Measurements from ENCODE around the gene AP1S2. TPM values are rescaled to one million over a fixed set of nuclear protein-coding genes. Genes with fewer than 3 reads are reported as not detected.

The AP1S2 gene
- total and polyA plus RNA-seq, 9 of the 15 experiments (the other 6 are each of a cell fraction or from before 2014, with no cell fraction given), result 11.1 to 64.2 (median 25.8) TPM

DNA sequence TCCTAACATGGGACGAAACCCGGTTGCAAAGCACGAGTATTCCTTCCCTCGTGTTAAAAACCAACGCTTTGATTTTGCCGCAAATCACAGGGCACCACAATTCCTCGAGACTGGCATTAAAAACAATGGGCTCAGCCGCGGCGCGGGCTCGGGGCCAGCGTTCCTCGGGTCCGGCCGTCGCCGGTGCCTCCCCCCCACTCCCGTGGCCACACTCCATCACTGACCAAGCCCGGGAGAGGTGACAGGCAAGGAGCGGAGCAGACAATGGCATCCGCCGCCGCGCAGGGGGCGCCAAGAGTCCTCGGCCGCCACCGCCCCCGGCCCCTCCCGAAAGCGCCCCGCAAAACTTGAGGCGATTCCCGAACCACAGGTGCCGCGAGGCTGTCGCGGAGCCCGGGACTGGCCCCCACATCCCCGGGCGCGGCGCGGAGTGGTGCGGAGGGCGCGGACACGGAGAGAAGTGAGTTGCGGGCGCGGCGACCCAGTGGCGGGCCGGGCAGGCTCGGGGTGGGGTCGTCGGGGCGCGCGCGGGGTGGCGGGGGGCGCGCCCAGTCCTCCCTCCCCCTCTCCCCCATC is 445 bp downstream of the AP1S2 start (continued):
- TF ChIP-seq, protein P1, sequence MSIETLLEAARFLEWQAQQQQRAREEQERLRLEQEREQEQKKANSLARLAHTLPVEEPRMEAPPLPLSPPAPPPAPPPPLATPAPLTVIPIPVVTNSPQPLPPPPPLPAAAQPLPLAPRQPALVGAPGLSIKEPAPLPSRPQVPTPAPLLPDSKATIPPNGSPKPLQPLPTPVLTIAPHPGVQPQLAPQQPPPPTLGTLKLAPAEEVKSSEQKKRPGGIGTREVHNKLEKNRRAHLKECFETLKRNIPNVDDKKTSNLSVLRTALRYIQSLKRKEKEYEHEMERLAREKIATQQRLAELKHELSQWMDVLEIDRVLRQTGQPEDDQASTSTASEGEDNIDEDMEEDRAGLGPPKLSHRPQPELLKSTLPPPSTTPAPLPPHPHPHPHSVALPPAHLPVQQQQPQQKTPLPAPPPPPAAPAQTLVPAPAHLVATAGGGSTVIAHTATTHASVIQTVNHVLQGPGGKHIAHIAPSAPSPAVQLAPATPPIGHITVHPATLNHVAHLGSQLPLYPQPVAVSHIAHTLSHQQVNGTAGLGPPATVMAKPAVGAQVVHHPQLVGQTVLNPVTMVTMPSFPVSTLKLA (conservative IDR thresholded peaks at IDR 0.05), result no peak
- TF ChIP-seq TEAD4 (IDR thresholded peaks at IDR 0.05; ENCODE audit: low read length) (no peak), TEAD4 (CRISPR knock-in tag; IDR thresholded peaks at IDR 0.05; ENCODE audit: borderline replicate concordance) (no peak), HNRNPLL (IDR thresholded peaks at IDR 0.05; ENCODE audit: low read depth, low read length, poor library complexity, severe bottlenecking) (no peak), TAL1 (IDR thresholded peaks at IDR 0.05) (no peak), MCM7 (IDR thresholded peaks at IDR 0.05) (no peak), MTF1 (CRISPR knock-in tag; IDR thresholded peaks at IDR 0.05; ENCODE audit: borderline replicate concordance) (no peak), MYC (IDR thresholded peaks at IDR 0.05; ENCODE audit: low read depth, low read length) (no peak), MYC (CRISPR knock-in tag; IDR thresholded peaks at IDR 0.05; ENCODE audit: borderline replicate concordance, low read depth) (no peak), SMAD1 (IDR thresholded peaks at IDR 0.05; ENCODE audit: low read depth, low read length, partially characterized antibody) (no peak), HCFC1 (IDR thresholded peaks at IDR 0.05; ENCODE audit: low read depth, low read length) (0 out of 2 replicates have a peak, but pooled peaks have one; percentile 11), ILF3 (IDR thresholded peaks at IDR 0.05; ENCODE audit: borderline replicate concordance) (no peak), HNRNPK (IDR thresholded peaks at IDR 0.05; ENCODE audit: low read depth, low read length, poor library complexity, severe bottlenecking) (no peak), PTBP1 (IDR thresholded peaks at IDR 0.05; ENCODE audit: low read depth, low read length) (no peak), ARID1B (IDR thresholded peaks at IDR 0.05) (0 out of 2 replicates have a peak, but pooled peaks have one; percentile 8), SRSF9 (IDR thresholded peaks at IDR 0.05; ENCODE audit: borderline replicate concordance, low read depth, low read length) (no peak), C11orf30 (IDR thresholded peaks at IDR 0.05; ENCODE audit: low read depth) (no peak), POLR3A (IDR thresholded peaks at IDR 0.05; ENCODE audit: borderline replicate concordance, extremely low read depth, insufficient read depth, insufficient read length) (no peak), MAZ (CRISPR knock-in tag; conservative IDR thresholded peaks at IDR 0.05 in 1 of 2, IDR thresholded peaks at IDR 0.05 in 1 of 2) (peak; percentile 42 to 61)
- TF ChIP-seq, protein P2, sequence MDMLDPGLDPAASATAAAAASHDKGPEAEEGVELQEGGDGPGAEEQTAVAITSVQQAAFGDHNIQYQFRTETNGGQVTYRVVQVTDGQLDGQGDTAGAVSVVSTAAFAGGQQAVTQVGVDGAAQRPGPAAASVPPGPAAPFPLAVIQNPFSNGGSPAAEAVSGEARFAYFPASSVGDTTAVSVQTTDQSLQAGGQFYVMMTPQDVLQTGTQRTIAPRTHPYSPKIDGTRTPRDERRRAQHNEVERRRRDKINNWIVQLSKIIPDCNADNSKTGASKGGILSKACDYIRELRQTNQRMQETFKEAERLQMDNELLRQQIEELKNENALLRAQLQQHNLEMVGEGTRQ (CRISPR knock-in tag; IDR thresholded peaks at IDR 0.05), result no peak
- TF ChIP-seq, protein P3, sequence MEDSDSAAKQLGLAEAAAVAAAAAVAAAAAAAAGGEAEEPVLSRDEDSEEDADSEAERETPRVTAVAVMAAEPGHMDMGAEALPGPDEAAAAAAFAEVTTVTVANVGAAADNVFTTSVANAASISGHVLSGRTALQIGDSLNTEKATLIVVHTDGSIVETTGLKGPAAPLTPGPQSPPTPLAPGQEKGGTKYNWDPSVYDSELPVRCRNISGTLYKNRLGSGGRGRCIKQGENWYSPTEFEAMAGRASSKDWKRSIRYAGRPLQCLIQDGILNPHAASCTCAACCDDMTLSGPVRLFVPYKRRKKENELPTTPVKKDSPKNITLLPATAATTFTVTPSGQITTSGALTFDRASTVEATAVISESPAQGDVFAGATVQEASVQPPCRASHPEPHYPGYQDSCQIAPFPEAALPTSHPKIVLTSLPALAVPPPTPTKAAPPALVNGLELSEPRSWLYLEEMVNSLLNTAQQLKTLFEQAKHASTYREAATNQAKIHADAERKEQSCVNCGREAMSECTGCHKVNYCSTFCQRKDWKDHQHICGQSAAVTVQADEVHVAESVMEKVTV (CRISPR knock-in tag; IDR thresholded peaks at IDR 0.05), result 0 out of 2 replicates have a peak, but pooled peaks have one; percentile 21
- TF ChIP-seq, protein P4, sequence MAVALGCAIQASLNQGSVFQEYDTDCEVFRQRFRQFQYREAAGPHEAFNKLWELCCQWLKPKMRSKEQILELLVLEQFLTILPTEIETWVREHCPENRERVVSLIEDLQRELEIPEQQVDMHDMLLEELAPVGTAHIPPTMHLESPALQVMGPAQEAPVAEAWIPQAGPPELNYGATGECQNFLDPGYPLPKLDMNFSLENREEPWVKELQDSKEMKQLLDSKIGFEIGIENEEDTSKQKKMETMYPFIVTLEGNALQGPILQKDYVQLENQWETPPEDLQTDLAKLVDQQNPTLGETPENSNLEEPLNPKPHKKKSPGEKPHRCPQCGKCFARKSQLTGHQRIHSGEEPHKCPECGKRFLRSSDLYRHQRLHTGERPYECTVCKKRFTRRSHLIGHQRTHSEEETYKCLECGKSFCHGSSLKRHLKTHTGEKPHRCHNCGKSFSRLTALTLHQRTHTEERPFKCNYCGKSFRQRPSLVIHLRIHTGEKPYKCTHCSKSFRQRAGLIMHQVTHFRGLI (CRISPR knock-in tag; IDR thresholded peaks at IDR 0.05), result no peak
